WI38 (cell line): ENCODE results near the gene MCTP1.

Experiments
- H3K4me3 ChIP-seq: 2 replicates; pipeline ENCODE4 v1.5.1; 2011; ENCODE audit warnings: low read depth, mild to moderate bottlenecking, control low read depth, low read length
- TF ChIP-seq, protein P1 (sequence below): IDR thresholded peaks from 2 replicates; pipeline ENCODE4 v1.5.1; 2012; ENCODE audit warnings: low read depth, mild to moderate bottlenecking, control low read depth, low read length

The MCTP1 gene

GRCh38 chr5:95229646-95230045 lies 55.2 kb downstream of the MCTP1 start:
- TF ChIP-seq, protein P1, sequence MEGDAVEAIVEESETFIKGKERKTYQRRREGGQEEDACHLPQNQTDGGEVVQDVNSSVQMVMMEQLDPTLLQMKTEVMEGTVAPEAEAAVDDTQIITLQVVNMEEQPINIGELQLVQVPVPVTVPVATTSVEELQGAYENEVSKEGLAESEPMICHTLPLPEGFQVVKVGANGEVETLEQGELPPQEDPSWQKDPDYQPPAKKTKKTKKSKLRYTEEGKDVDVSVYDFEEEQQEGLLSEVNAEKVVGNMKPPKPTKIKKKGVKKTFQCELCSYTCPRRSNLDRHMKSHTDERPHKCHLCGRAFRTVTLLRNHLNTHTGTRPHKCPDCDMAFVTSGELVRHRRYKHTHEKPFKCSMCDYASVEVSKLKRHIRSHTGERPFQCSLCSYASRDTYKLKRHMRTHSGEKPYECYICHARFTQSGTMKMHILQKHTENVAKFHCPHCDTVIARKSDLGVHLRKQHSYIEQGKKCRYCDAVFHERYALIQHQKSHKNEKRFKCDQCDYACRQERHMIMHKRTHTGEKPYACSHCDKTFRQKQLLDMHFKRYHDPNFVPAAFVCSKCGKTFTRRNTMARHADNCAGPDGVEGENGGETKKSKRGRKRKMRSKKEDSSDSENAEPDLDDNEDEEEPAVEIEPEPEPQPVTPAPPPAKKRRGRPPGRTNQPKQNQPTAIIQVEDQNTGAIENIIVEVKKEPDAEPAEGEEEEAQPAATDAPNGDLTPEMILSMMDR: no peak
- H3K4me3 ChIP-seq: no peak overlapping the region

DNA sequence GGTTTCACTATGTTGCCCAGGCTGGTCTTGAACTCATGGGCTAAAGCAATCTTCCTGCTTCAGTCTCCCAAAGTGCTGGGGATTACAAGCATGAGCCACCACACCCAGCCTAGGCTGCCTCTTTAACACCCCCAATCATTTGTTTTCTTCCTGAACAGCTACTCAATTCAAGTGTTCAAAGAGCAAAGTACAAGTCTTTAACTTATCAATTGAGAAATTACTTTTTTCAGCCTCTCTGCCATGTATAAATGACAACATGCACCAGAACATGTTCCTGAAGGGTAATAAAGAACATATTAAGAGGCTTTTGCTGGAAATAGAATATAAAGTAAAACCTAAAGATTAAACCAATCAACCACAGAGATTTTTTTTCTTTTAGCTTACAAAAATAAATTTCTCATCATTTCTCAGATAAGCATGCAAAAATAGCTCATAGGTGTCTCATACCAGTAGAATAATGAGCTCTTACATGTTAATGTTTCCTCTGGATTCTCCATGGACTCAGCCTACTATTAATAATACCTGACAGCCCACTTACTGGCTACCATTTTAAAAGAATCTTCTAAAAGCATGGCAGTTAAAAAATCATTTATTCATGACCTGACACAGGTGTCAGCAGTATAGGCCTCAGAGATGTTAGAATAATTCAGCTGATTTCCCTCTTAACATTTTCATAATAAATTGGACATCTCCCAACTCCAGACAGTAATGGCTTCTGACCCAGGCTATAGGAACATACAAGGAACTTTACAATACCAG lies 60.0 kb downstream of the MCTP1 start:
- TF ChIP-seq, protein P1: no peak
- no peak overlapping the region for H3K4me3 ChIP-seq

GRCh38 chr5:95223566-95224258 lies 61.2 kb downstream of the MCTP1 start:
- TF ChIP-seq, protein P1: no peak

GRCh38 chr5:95222836-95223235 lies 62.1 kb downstream of the MCTP1 start:
- no peak overlapping the region for H3K4me3 ChIP-seq
- TF ChIP-seq, protein P1: no peak

More at GRCh38 chr5:95223566-95224258, 61.2 kb downstream of the MCTP1 start:
- H3K4me3 ChIP-seq: no peak overlapping the region

DNA sequence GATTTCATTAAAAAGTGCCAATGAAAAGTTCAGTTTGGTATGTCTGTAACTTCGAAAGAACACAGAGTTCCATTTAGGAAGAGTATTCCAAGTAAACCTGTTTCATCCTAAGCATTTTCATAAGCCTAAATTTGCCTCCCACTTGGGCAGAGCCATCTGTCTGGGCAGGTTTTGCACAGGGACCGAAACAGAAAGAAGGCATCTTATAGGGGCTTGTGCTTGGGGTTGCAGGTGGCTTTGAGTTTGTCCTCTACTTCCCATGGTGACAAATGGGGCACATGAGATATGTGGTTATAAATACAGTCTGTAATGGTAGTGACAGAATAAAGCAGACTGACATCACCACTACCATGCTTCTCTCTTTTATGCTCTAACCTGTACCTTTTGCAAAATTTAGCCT lies 63.7 kb downstream of the MCTP1 start:
- no peak overlapping the region for H3K4me3 ChIP-seq
- TF ChIP-seq, protein P1: no peak

GRCh38 chr5:95220381-95220780 lies 64.5 kb downstream of the MCTP1 start:
- no peak overlapping the region for H3K4me3 ChIP-seq
- TF ChIP-seq, protein P1: no peak

DNA sequence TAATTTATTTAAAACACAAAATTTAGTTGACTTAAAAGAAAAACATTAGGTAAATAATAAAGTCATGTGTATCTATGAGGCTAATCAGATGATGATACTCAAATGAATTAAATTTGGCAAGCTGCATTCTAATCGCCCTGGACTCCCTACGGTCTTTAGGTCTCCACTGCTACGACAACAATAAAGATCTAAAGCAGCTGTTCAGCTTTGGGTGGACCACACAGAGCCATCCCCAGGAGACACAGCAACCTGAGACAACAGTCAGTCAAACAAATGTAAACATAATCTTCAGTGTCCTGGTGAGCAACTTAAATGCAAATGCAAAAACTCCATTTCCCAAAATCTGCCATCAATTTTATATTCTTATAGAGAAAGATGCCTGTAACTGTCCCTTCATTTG lies 65.5 kb downstream of the MCTP1 start:
- TF ChIP-seq, protein P1: no peak
- no peak overlapping the region for H3K4me3 ChIP-seq
